Upper lobe of left lung (tissue), 4 donors: ENCODE measurements around the gene LHX2.

Experiments
- EP300 ChIP-seq, 4 donors: sonication (generic); formaldehyde crosslinking; IDR thresholded peaks; one replicate each; pipeline ENCODE4 v1.5.1; 2017; ENCODE audit warnings: antibody characterized with exemption in 4 of 4, control low read depth in 2 of 4
- POLR2A ChIP-seq, 4 donors: fragments of 450-650 bp; IDR thresholded peaks; one replicate each; pipeline ENCODE4 v1.5.1; 2016 to 2017; ENCODE audit warnings: antibody characterized with exemption in 4 of 4, mild to moderate bottlenecking in 2 of 4
- POLR2AphosphoS5 ChIP-seq, 2 donors: sonication (generic); formaldehyde crosslinking; IDR thresholded peaks; one replicate each; pipeline ENCODE4 v1.5.1; 2017; ENCODE audit warnings: antibody characterized with exemption in 2 of 2
- TF ChIP-seq, protein P1 (sequence below), 6 experiments: fragments of 450-650 bp in 4 of 6; fragments of 200-600 bp in 2 of 6; sonication (generic) in 2 of 6; IDR thresholded peaks; one replicate each; pipeline ENCODE4 v1.5.1; 2016 to 2019; ENCODE audit warnings: antibody characterized with exemption in 6 of 6

- TF ChIP-seq EP300 (IDR thresholded peaks at IDR 0.05) (no peak), POLR2A (IDR thresholded peaks at IDR 0.05) (no peak), POLR2AphosphoS5 (IDR thresholded peaks at IDR 0.05) (no peak)
- TF ChIP-seq, protein P1, sequence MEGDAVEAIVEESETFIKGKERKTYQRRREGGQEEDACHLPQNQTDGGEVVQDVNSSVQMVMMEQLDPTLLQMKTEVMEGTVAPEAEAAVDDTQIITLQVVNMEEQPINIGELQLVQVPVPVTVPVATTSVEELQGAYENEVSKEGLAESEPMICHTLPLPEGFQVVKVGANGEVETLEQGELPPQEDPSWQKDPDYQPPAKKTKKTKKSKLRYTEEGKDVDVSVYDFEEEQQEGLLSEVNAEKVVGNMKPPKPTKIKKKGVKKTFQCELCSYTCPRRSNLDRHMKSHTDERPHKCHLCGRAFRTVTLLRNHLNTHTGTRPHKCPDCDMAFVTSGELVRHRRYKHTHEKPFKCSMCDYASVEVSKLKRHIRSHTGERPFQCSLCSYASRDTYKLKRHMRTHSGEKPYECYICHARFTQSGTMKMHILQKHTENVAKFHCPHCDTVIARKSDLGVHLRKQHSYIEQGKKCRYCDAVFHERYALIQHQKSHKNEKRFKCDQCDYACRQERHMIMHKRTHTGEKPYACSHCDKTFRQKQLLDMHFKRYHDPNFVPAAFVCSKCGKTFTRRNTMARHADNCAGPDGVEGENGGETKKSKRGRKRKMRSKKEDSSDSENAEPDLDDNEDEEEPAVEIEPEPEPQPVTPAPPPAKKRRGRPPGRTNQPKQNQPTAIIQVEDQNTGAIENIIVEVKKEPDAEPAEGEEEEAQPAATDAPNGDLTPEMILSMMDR (IDR thresholded peaks at IDR 0.05) = no peak
These were observed 7.8 kb upstream of the LHX2 start for GRCh38 chr9:124003636-124004349.
